Aorta (tissue), 5 donors: ENCODE measurements around the gene STIM1. TPM values are rescaled to one million over a fixed set of nuclear protein-coding genes. Genes with fewer than 3 reads are reported as not detected.
"Not testable (repeated sequence)": the region's sequence is repeated elsewhere in the genome, so short reads cannot be mapped to it uniquely, and the experiment has no call there.

Experiments
- ATAC-seq: fragments of 200-7000 bp; cut with Tn5 transposase; one replicate; pipeline ENCODE4 v1.9.1; 2022; ENCODE audit warnings: moderate library complexity; ENCODE audit not compliant: low FRiP score
- DNase-seq, 2 donors: peaks; one replicate each; pipeline ENCODE4 v3.0.0-alpha.2; 2020
- H3K27ac ChIP-seq, 2 donors: one replicate each; pipeline ENCODE4 v1.5.1; 2013; ENCODE audit warnings: low read length in 2 of 2, mild to moderate bottlenecking in 2 of 2, moderate library complexity in 2 of 2, control low read depth in 1 of 2, inconsistent platforms in 1 of 2, low read depth in 1 of 2
- H3K27me3 ChIP-seq, 2 donors: one replicate each; pipeline ENCODE4 v1.6.1; 2013; ENCODE audit warnings: control low read depth in 1 of 2, low read length in 1 of 2, mild to moderate bottlenecking in 1 of 2, moderate library complexity in 1 of 2; ENCODE audit not compliant: insufficient read depth in 2 of 2, control insufficient read depth in 1 of 2
- H3K36me3 ChIP-seq, 2 donors: one replicate each; pipeline ENCODE4 v1.6.1; 2013; ENCODE audit warnings: control low read depth in 1 of 2, low read length in 1 of 2, mild to moderate bottlenecking in 1 of 2; ENCODE audit not compliant: insufficient read depth in 2 of 2, control insufficient read depth in 1 of 2
- H3K4me1 ChIP-seq, 2 donors: one replicate each; pipeline ENCODE4 v1.6.1; 2013; ENCODE audit warnings: low read length in 2 of 2, control low read depth in 1 of 2, mild to moderate bottlenecking in 1 of 2, moderate library complexity in 1 of 2; ENCODE audit not compliant: insufficient read depth in 2 of 2, control insufficient read depth in 1 of 2
- H3K4me3 ChIP-seq, 2 donors: one replicate each; pipeline ENCODE4 v1.5.1; 2013; ENCODE audit warnings: low read length in 2 of 2, control low read depth in 1 of 2, mild to moderate bottlenecking in 1 of 2
- H3K9me3 ChIP-seq: one replicate; pipeline ENCODE4 v1.6.1; 2013; ENCODE audit warnings: mild to moderate bottlenecking, low read length; ENCODE audit not compliant: control insufficient read depth
- WGBS, 2 donors: extraction: QIAGEN DNeasy Blood & Tissue Kit; methylation state at CpG; one replicate each; pipeline ENCODE4 v1.1.7; 2013; 5-methylcytosine and 5-hydroxymethylcytosine counted together
- intact Hi-C, 2 donors: fragments of 100-400 bp; cut with DNase I; formaldehyde crosslinking; loops; one replicate each; pipeline versions ENCODE4 v1.14.2 to v1.15.0; 2022
- polyA plus RNA-seq, 2 donors: library from polyadenylated mRNA; stranded (reverse); fragments of 200-250 nt; gene quantifications; one replicate each; pipeline ENCODE4 v1.2.3, GENCODE V29; 2013
- total RNA-seq, 2 donors: library from RNA; stranded (reverse); fragmentation: NEBNext Ultra II Directional; extraction: Animal tissue kit (Norgen Biotek cat#: 25700); gene quantifications; one replicate each; pipeline ENCODE4 v1.2.1, GENCODE V29; 2021
- donor health status: healthy with polysubstance abuse.
- donor health status: Bipolar disorder and iron deficiency.
- donor health status: DM: no; HTN: no; CAD: no.
- donor health status: DM: no; HTN: no; CAD: no.
- donor health status: DM: yes; HTN: yes; CAD: no.

STIM1 gene
- total and polyA plus RNA-seq, 4 donors: 14.9 to 69.5 (median 48.8) TPM

DNA sequence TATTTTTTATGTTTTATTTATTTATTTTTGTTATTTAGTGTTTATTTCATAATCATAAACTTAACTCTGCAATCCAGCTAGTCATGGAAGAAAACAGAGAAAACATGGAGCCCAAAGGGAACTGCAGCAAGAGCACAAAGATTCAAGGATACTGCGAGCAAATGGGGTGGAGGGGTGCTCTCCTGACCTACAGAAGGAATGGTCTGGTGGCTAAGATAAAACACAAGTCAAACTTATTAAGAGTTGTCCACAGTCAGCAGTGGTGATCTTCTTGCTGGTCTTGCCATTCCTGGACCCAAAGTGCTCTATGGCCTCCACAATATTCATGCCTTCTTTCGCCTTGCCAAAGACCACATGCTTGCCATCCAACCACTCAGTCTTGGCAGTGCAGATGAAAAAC, 36.7 kb downstream of the STIM1 start:
- ATAC-seq (no peak), DNase-seq (no peak)
- Histone ChIP-seq H3K27ac (peak overlapping the region in 1 of 2 donors; percentile 44), H3K27me3 (no peaks in the 10 kb centered on the region), H3K9me3 (no peaks in the 10 kb centered on the region), H3K36me3 (no peaks in the 10 kb centered on the region), H3K4me3 (no peak overlapping the region), H3K4me1 (peaks cover 1 to 3% of the 10 kb centered on the region in 2 donors)
- WGBS, 2 donors: 54 to 60% methylated on average over 2 of the region's 2 CpGs
- intact Hi-C loops: no loop called here

DNA sequence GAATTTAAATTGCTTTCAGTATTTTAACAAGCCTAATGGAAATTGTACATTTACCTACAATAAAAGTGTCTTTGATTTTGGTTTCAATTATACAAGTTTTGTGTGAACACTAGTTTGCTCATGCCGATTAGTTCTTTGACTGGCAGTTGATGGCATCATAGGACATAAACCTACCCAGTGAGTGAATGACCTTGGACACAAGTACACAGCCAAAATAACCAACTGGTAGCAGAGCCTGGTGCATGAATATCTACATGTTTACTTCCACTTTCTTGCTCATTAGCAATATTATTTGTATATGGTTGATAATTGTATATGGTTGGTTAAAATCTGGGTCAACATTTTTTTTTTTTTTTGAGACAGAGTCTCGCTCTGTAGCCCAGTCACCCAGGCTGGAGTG, 37.8 kb downstream of the STIM1 start:
- no peak overlapping the region for H3K4me3 ChIP-seq
- DNase-seq (no peak), ATAC-seq (no peak)
- no peaks in the 10 kb centered on the region for H3K9me3 ChIP-seq
- intact Hi-C loops: no loop called here
- H3K4me1 ChIP-seq: peaks cover 2 to 3% of the 10 kb centered on the region in 2 donors
- H3K27ac ChIP-seq: no peak overlapping the region
- 94 to 98% methylated on average over 2 of the region's 2 CpGs for WGBS, 2 donors
- H3K36me3 ChIP-seq: no peaks in the 10 kb centered on the region
- no peaks in the 10 kb centered on the region for H3K27me3 ChIP-seq

DNA sequence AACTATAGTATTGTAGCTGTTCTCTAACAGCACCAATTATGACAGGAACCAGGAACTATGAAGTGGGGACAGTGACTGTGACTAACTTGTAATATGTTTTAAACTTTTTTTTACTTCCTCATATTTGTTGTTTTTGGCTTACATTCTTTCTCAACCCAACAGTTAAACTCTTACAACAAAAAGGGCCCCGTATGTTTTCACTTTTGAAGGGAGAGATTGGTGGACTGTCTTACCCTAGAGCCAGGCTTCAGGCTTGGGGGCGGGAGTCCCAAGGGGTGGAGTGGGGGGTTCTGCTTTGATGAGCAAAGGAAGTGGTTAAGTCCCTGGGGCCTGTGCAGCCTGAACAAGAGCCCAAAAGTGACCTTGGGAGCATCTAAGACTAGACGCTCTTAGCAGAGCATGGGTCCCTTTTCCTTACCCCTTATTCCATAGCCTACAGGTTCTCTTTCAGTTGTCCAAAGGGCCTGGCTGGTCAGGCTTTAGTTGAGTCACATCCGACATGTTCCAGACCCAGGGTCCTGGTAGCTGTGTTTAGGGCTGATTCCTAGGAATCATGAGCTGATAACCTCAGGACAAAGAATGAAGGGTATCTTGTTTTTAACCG, 38.8 kb downstream of the STIM1 start:
- ATAC-seq: peak; percentile 63
- 35 to 58% methylated on average over 5 of the region's 5 CpGs for WGBS, 2 donors
- Histone ChIP-seq H3K4me3 (no peak overlapping the region), H3K27ac (peak overlapping the region in 1 of 2 donors; percentile 17), H3K27me3 (no peaks in the 10 kb centered on the region), H3K36me3 (no peaks in the 10 kb centered on the region), H3K4me1 (peaks cover 2 to 3% of the 10 kb centered on the region in 2 donors), H3K9me3 (no peaks in the 10 kb centered on the region)
- intact Hi-C loops: no loop called here
- DNase-seq: peak in 1 of 2 donors; percentile 61

DNA sequence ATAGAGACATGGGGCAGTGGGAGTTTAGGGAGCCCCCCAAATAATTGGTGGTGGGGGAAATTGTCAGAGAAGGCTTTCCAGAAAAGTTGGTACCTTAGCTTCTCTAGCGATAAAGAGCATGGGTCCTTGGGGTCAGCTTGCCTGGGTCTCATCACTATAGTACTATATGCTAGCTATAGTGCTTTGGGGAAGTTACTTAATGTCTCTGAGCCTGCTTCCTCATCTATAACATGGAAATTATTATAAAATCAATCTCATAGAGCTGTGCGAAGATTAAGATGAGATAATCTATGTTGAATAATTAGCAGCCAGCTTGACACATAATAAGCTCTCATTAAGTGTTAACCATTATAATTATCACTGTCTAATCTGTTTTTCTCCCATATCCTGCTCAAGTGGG, 41.2 kb downstream of the STIM1 start:
- Histone ChIP-seq H3K36me3 (no peaks in the 10 kb centered on the region), H3K27ac (no peak overlapping the region), H3K9me3 (no peaks in the 10 kb centered on the region), H3K27me3 (no peaks in the 10 kb centered on the region), H3K4me1 (peaks cover 2 to 3% of the 10 kb centered on the region in 2 donors), H3K4me3 (no peak overlapping the region)
- DNase-seq (no peak), ATAC-seq (no peak)
- intact Hi-C loops: no loop called here
- 96 to 100% methylated on average over 2 of the region's 2 CpGs for WGBS, 2 donors

DNA sequence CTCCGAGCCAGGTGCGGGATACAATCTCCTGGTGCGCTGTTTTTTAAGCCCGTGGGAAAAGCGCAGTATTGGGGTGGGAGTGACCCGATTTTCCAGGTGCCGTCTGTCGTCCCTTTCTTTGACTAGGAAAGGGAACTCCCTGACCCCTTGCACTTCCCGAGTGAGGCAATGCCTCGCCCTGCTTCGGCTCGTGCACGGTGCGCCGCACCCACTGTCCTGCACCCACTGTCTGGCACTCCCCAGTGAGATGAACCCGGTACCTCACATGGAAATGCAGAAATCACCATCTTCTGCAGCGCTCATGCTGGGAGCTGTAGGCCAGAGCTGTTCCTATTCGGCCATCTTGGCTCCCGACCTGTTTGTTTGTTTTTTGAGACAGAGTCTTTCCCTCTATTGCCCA, 44.8 kb downstream of the STIM1 start:
- H3K9me3 ChIP-seq, H3K4me1 ChIP-seq, intact Hi-C loops, H3K36me3 ChIP-seq, ATAC-seq, H3K27me3 ChIP-seq, DNase-seq, H3K27ac ChIP-seq, H3K4me3 ChIP-seq: not testable (repeated sequence)
- WGBS, 2 donors: 92 to 95% methylated on average over 16 to 19 of the region's 19 CpGs

DNA sequence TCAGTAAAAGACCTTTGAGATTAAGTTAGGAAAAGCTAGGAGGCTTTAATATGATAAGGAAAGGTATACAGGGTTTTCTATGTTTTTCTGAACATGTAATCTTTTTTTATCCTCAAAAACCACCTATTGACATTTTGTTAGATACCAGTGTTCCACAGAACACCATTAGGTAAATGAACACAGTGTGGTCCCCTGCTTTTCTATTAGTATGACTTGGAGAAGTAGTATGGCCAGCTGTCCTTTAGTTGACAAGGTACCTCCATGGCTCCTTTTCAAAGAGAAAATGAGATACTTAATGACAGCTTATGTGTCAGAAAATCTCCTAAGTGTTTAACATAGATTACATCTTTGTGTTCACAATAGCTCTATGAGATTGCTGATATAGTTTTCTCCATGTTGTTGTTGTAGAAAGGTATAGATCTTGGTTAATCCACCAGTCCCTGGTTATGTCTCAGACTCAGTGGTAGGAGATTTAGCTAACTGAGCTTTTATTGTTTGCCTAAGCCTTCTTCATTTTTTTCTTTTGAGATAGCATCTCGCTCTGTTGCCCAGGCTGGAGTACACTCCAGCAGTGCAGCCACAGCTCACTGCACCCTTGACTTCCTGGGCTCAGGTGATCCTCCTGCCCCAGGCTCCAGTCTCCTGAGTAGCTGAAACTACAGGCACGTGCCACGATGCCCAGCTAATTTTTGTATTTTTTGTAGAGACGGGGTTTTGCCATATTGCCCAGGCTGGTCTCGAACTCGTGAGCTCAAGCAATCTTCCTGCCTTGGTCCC, 46.0 kb downstream of the STIM1 start:
- peaks cover 3 to 4% of the 10 kb centered on the region in 2 donors for H3K4me1 ChIP-seq
- ATAC-seq: no peak
- no peak overlapping the region for H3K27ac ChIP-seq
- no peaks in the 10 kb centered on the region for H3K9me3 ChIP-seq
- intact Hi-C loops: no loop called here
- DNase-seq: no peak
- H3K36me3 ChIP-seq: no peaks in the 10 kb centered on the region
- H3K4me3 ChIP-seq: no peak overlapping the region
- H3K27me3 ChIP-seq: no peaks in the 10 kb centered on the region
- 80 to 84% methylated on average over 6 of the region's 6 CpGs for WGBS, 2 donors

DNA sequence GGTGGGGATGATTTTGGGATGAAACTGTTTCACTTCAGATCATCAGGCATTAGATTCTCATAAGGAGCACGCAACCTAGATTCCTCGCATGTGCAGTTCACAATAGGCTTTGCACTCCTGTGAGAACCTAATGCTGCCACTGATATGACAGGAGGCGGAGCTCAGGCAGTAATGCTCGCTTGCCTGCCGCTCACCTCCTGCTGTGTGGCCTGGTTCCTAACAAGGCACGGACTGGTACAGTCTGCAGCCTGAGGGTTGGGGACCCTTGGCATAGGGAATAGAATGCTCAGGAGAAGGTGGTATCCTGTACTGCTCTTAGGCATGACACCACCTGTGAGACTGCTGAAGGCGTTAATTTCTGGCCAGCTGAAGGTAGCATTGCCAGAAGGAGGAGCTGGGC, 47.0 kb downstream of the STIM1 start:
- WGBS, 2 donors: 54 to 65% methylated on average over 7 of the region's 7 CpGs
- intact Hi-C loops: no loop called here
- DNase-seq (no peak), ATAC-seq (no peak)
- H3K4me1 ChIP-seq: peaks cover 2 to 3% of the 10 kb centered on the region in 2 donors
- no peak overlapping the region for H3K27ac ChIP-seq
- H3K27me3 ChIP-seq: no peaks in the 10 kb centered on the region
- H3K4me3 ChIP-seq: no peak overlapping the region
- no peaks in the 10 kb centered on the region for H3K36me3 ChIP-seq
- H3K9me3 ChIP-seq: no peaks in the 10 kb centered on the region

DNA sequence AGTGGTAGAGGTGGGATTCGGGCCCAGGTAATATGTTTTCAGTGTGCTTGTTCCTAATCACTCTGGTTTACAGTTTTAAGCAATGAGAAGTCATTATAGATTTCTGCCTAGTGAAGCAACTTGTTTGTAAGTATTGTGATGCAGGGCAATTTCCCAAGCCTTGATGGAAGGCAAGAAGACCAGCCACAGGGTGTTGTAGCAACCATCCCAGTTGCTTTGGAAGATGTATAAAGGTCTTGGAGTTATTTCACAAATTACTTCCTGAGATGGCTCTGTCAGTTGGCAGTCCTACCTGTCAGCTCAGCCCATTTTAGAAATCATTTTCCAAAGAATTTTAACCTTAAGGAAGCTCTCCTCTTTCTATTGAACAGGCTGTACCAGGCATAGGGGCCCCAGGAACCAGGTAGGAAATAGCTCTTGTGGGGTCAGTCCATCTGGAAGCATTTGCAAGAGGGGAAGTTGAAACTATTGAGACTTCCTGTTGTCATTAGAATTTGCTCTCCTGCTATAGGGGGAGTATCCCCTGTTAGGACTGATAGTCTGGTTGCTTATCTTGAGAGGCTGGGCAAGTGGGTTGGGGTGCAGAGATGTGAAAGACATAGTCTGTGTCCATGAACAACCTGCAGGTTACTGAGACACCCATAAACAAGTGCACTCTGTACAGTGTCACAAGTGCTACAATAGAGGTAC, 47.9 kb downstream of the STIM1 start:
- Histone ChIP-seq H3K9me3 (no peaks in the 10 kb centered on the region), H3K27me3 (no peaks in the 10 kb centered on the region), H3K4me1 (peaks cover 2 to 3% of the 10 kb centered on the region in 2 donors), H3K27ac (no peak overlapping the region), H3K4me3 (no peak overlapping the region), H3K36me3 (no peaks in the 10 kb centered on the region)
- 90 to 93% methylated on average over 1 of the region's 1 CpG for WGBS, 2 donors
- ATAC-seq (peak; percentile 41), DNase-seq (no peak)
- intact Hi-C loops: no loop called here
